ENCODE results near the gene ELL. TPM values are rescaled to one million over a fixed set of nuclear protein-coding genes. Genes with fewer than 3 reads are reported as not detected.

The ELL gene
- total and polyA plus RNA-seq, 10 donors: 4.5 to 44.8 (median 29.2) TPM

GRCh38 chr19:18397242-18398202, 124.3 kb downstream of the ELL start, which contains the start of gene LRRC25:
LRRC25 (minus strand) TSS chr19:18397622; CDS start chr19:18396963, 659 bp downstream.
- TF ChIP-seq CTCF (IDR thresholded peaks at IDR 0.05 in 8 of 11, conservative IDR thresholded peaks at IDR 0.05 in 3 of 11) (peak in 2 of 11 experiments; percentile 17 to 29), POLR2AphosphoS5 (IDR thresholded peaks at IDR 0.05) (peak; percentile 91 to 93 (median 91)), POLR2A (IDR thresholded peaks at IDR 0.05) (peak in 2 of 3 donors; percentile 67 to 76)
- Histone ChIP-seq H3K27ac (peak within 1 kb of the TSS; percentile 32 to 92 (median 86)), H3K9me3 (no peaks in the 10 kb centered on the region), H3K36me3 (peaks cover 0 to 29% (median 0%) of the 10 kb centered on the region in 6 donors), H3K4me1 (peaks cover 22 to 100% (median 76%) of the 10 kb centered on the region in 6 donors), H3K4me3 (peak within 1 kb of the TSS; percentile 20 to 70 (median 54)), H3K27me3 (replicated peaks in 1 of 7) (peaks cover 0 to 23% (median 0%) of the 10 kb centered on the region in 7 donors)
- intact Hi-C loops (cut with DNase I; ENCODE audit: low total_unique reads): no loop called here
- WGBS, 5 donors: 10 to 13% (median 11%) methylated on average over 18 to 33 of the region's 33 CpGs
- DNase-seq: peak; percentile 93

- peaks cover 24 to 100% (median 79%) of the 10 kb centered on the region in 6 donors for H3K4me1 ChIP-seq
- peaks cover 0 to 33% (median 1%) of the 10 kb centered on the region in 6 donors for H3K36me3 ChIP-seq
- TF ChIP-seq POLR2A (IDR thresholded peaks at IDR 0.05): no peak
- TF ChIP-seq POLR2AphosphoS5 (IDR thresholded peaks at IDR 0.05): peak; percentile 59 to 83 (median 77)
- peaks cover 0 to 23% (median 0%) of the 10 kb centered on the region in 7 donors for H3K27me3 ChIP-seq (replicated peaks in 1 of 7)
- intact Hi-C loops (cut with DNase I; ENCODE audit: low total_unique reads): no loop called here
- peak; percentile 86 for DNase-seq
- no peaks in the 10 kb centered on the region for H3K9me3 ChIP-seq
- peak overlapping the region; percentile 20 to 70 (median 54) for H3K4me3 ChIP-seq
- WGBS, 5 donors: 44 to 71% (median 61%) methylated on average over 18 to 37 of the region's 37 CpGs
- peak overlapping the region; percentile 32 to 92 (median 86) for H3K27ac ChIP-seq
Measured at GRCh38 chr19:18396471-18397241, 125.2 kb downstream of the ELL start.

- H3K4me3 ChIP-seq: peak overlapping the region; percentile 2 to 70 (median 42)
- H3K27me3 ChIP-seq (replicated peaks in 1 of 7): peaks cover 0 to 23% (median 0%) of the 10 kb centered on the region in 7 donors
- peak; percentile 92 for DNase-seq
- TF ChIP-seq POLR2A (IDR thresholded peaks at IDR 0.05): no peak
- no peak for TF ChIP-seq CTCF (IDR thresholded peaks at IDR 0.05 in 8 of 11, conservative IDR thresholded peaks at IDR 0.05 in 3 of 11)
- TF ChIP-seq POLR2AphosphoS5 (IDR thresholded peaks at IDR 0.05): peak; percentile 66 to 78 (median 72)
- peaks cover 0 to 58% (median 6%) of the 10 kb centered on the region in 6 donors for H3K36me3 ChIP-seq
- intact Hi-C loops (cut with DNase I; ENCODE audit: low total_unique reads): no loop called here
- peaks cover 31 to 100% (median 68%) of the 10 kb centered on the region in 6 donors for H3K4me1 ChIP-seq
- H3K9me3 ChIP-seq: peaks cover 0 to 5% (median 0%) of the 10 kb centered on the region in 8 donors
- WGBS, 5 donors: 25 to 40% (median 32%) methylated on average over 7 of the region's 7 CpGs
- peak overlapping the region; percentile 48 to 92 (median 89) for H3K27ac ChIP-seq
Measured at GRCh38 chr19:18393836-18394235, 128.0 kb downstream of the ELL start.

GRCh38 chr19:18392926-18393325, 128.9 kb downstream of the ELL start:
- no peak for DNase-seq
- peaks cover 0 to 58% (median 6%) of the 10 kb centered on the region in 6 donors for H3K36me3 ChIP-seq
- intact Hi-C loops (cut with DNase I; ENCODE audit: low total_unique reads): no loop called here
- WGBS, 5 donors: 19 to 45% (median 25%) methylated on average over 5 of the region's 5 CpGs
- peaks cover 27 to 100% (median 68%) of the 10 kb centered on the region in 6 donors for H3K4me1 ChIP-seq
- peak overlapping the region; percentile 9 to 70 (median 42) for H3K4me3 ChIP-seq
- H3K27ac ChIP-seq: peak overlapping the region; percentile 48 to 92 (median 89)
- TF ChIP-seq POLR2A (IDR thresholded peaks at IDR 0.05) (no peak), POLR2AphosphoS5 (IDR thresholded peaks at IDR 0.05) (no peak), CTCF (IDR thresholded peaks at IDR 0.05 in 8 of 11, conservative IDR thresholded peaks at IDR 0.05 in 3 of 11) (no peak)
- peaks cover 0 to 19% (median 0%) of the 10 kb centered on the region in 7 donors for H3K27me3 ChIP-seq (replicated peaks in 1 of 7)
- H3K9me3 ChIP-seq: peaks cover 0 to 5% (median 0%) of the 10 kb centered on the region in 8 donors

Data from spleen (tissue), 11 donors.